AG09319 (cell line): ENCODE data around the gene TLR7.

Experiments used
- DNase-seq: peaks from one replicate; pipeline ENCODE4 v3.0.0-alpha.2; 2010; ENCODE audit warnings: low read depth; ENCODE audit errors: extremely low read depth
- CTCF ChIP-seq: IDR thresholded peaks from 2 replicates; pipeline ENCODE4 v1.5.1; 2011; ENCODE audit warnings: low read depth, mild to moderate bottlenecking, inconsistent platforms, low read length, moderate library complexity

The TLR7 gene

GRCh38 chrX:12890467-12890866, 23.6 kb downstream of the TLR7 start:
- no peak for TF ChIP-seq CTCF
- DNase-seq, result no peak

- TF ChIP-seq CTCF, result no peak
- no peak for DNase-seq
Observed at GRCh38 chrX:12891171-12891570, 24.3 kb downstream of the TLR7 start.

DNA sequence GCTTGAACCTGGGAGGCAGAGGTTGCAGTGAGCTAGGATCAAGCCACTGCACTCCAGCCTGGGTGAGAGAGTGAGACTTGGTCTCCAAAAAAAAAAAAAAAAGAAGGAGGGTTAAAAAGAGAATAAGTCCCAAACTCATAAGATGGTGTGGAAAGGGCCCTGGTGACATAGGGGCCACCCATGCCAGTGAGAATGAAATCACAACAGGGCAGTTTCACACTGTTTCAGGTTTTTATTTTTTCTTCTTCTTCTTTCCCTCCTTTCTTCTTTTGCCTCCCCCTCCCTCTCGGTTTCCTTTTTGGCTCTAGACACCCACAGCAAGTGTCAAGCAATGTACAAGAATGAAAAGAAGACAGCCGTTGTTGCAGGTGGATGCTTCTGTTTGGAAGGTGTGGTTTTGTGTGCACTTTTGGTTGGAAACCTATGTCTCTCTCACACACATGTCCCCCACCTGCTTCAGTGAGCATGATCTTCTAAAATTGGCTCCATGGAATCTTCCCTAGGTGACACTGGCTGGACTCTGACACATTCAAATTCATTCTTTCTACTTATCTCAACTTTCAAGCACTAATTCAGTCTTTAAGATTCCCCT, 25.1 kb downstream of the TLR7 start:
- no peak for TF ChIP-seq CTCF
- DNase-seq, result no peak

GRCh38 chrX:12892716-12893115, 25.8 kb downstream of the TLR7 start:
- TF ChIP-seq CTCF, result no peak
- DNase-seq, result no peak

- no peak for DNase-seq
- TF ChIP-seq CTCF, result peak; percentile 46
Observed at GRCh38 chrX:12894074-12895030, 27.5 kb downstream of the TLR7 start.

DNA sequence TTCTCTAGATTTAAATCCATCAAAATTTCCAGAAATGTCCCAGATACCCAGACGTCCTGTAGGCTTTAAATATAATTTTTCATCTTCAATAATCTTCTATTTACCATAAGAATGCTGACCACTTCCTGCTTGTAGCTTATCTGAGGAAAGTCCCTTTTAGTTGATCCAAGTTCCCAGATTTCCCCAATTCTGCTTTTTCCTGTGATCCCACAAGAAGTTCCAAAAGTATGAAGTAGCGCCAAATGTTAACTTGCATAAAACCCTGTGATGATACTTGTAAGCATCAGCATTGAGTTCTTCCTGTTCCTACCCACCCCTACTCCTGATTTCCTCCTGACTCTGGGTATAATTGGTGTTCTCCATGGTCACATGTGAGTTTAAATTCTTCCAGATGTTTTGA, 29.0 kb downstream of the TLR7 start:
- TF ChIP-seq CTCF, result no peak
- no peak for DNase-seq

DNA sequence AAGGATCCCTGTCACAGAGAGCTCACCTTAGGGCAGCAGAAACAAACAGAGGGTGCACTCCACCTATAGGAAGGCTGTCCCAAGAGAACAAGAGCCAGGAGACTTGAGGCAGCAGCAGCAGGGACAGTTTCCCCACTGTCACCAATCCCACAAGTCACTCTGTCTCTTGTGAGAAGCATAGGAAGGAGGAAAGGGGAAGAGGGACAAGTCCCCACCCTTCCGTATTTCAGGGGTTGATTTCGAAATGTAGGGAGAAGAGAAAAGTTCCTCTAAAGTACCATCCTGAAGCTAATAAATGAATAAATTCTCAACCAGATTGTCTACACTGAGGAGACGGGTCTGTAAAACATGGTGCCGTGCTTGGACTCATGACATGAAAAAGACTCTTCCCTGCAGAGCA, 30.1 kb downstream of the TLR7 start:
- DNase-seq, result no peak
- TF ChIP-seq CTCF, result no peak
